Amniotic stem cell (primary cell): Measurements from ENCODE around the gene HLA-DOA.

Experiments used
- DNase-seq: peaks from one replicate; lab custom pipeline; 2025; lab: John Stamatoyannopoulos, UW

HLA-DOA gene

GRCh38 chr6:32962213-32962826 lies 47.1 kb downstream of the HLA-DOA start:
- no peak for DNase-seq

- DNase-seq: no peak
Measured at GRCh38 chr6:32960563-32960962, 48.8 kb downstream of the HLA-DOA start.

GRCh38 chr6:32956176-32956575 lies 53.2 kb downstream of the HLA-DOA start:
- no peak for DNase-seq

- DNase-seq: no peak
Measured at GRCh38 chr6:32954986-32955802, 54.2 kb downstream of the HLA-DOA start.

- DNase-seq: no peak
Measured at GRCh38 chr6:32954267-32954666, 55.1 kb downstream of the HLA-DOA start.
